Suprapubic skin (tissue), 4 donors: ENCODE data around the gene MT1E.
"Not testable (repeated sequence)": the region's sequence is repeated elsewhere in the genome, so short reads cannot be mapped to it uniquely, and the experiment has no call there.

Experiments
- CTCF ChIP-seq, 2 donors: fragments of 200-600 bp in 1 of 2; fragments of 450-650 bp in 1 of 2; sonication (generic) in 1 of 2; IDR thresholded peaks; one replicate each; pipeline ENCODE4 v1.5.1; 2016 to 2019; ENCODE audit warnings: antibody characterized with exemption in 2 of 2, mild to moderate bottlenecking in 1 of 2, moderate library complexity in 1 of 2
- POLR2A ChIP-seq, 2 donors: fragments of 450-650 bp; IDR thresholded peaks; one replicate each; pipeline ENCODE4 v1.6.1; 2017; ENCODE audit warnings: antibody characterized with exemption in 2 of 2, mild to moderate bottlenecking in 2 of 2, moderate library complexity in 2 of 2
- POLR2AphosphoS5 ChIP-seq, 3 donors: sonication (generic); formaldehyde crosslinking; IDR thresholded peaks; one replicate each; pipeline ENCODE4 v1.6.1; 2017; ENCODE audit warnings: antibody characterized with exemption in 3 of 3

GRCh38 chr16:56674570-56674969 is 49.0 kb downstream of the MT1E start:
- not testable (repeated sequence) for TF ChIP-seq CTCF, POLR2A, POLR2AphosphoS5 (IDR thresholded peaks at IDR 0.05)
